DOHH2 (cell line): ENCODE measurements around the gene CCDC88C.

Experiments
- H3F3A ChIP-seq: fragments of 200-600 bp; sonication (generic), shearing (Covaris generic); 2 replicates; pipeline ENCODE4 v1.6.0; 2016; ENCODE audit warnings: antibody characterized with exemption, mild to moderate bottlenecking; ENCODE audit not compliant: control insufficient read depth, insufficient read depth
- H3K27ac ChIP-seq: fragments of 200-600 bp; sonication (generic); 2 replicates; pipeline ENCODE4 v1.5.1; 2014; ENCODE audit warnings: low read depth, mild to moderate bottlenecking, low read length, moderate library complexity
- H3K27me3 ChIP-seq: fragments of 200-600 bp; sonication (generic); 2 replicates; pipeline ENCODE4 v1.6.1; 2014; ENCODE audit warnings: mild to moderate bottlenecking, low read length, mixed read lengths; ENCODE audit not compliant: control insufficient read depth
- H3K36me3 ChIP-seq: fragments of 200-600 bp; sonication (generic); 2 replicates; pipeline ENCODE4 v1.6.1; 2014; ENCODE audit warnings: mild to moderate bottlenecking, low read length, moderate library complexity, mixed read lengths; ENCODE audit not compliant: control insufficient read depth
- H3K4me1 ChIP-seq: fragments of 200-600 bp; sonication (generic); 2 replicates; pipeline ENCODE4 v1.6.1; 2014; ENCODE audit warnings: mild to moderate bottlenecking, low read length, mixed read lengths; ENCODE audit not compliant: control insufficient read depth
- H3K4me2 ChIP-seq: fragments of 200-600 bp; sonication (generic); 2 replicates; pipeline ENCODE4 v1.6.0; 2014; ENCODE audit warnings: mild to moderate bottlenecking, low read length, moderate library complexity
- H3K4me3 ChIP-seq: fragments of 200-600 bp; sonication (generic); 2 replicates; pipeline ENCODE4 v1.5.1; 2014; ENCODE audit warnings: mild to moderate bottlenecking, low read length, mixed read lengths
- H3K79me2 ChIP-seq: fragments of 200-600 bp; sonication (generic); 2 replicates; pipeline ENCODE4 v1.6.1; 2014; ENCODE audit warnings: mild to moderate bottlenecking, low read length, mixed read lengths; ENCODE audit not compliant: control insufficient read depth
- H3K9me2 ChIP-seq: fragments of 200-600 bp; sonication (generic); replicated peaks from 2 replicates; pipeline ENCODE4 v1.6.1; 2014; ENCODE audit warnings: mild to moderate bottlenecking, low read length, mixed read lengths; ENCODE audit not compliant: control insufficient read depth
- H3K9me3 ChIP-seq: fragments of 200-600 bp; sonication (generic); 2 replicates; pipeline ENCODE4 v1.6.1; 2014; ENCODE audit warnings: antibody characterized with exemption, low read length, mixed read lengths; ENCODE audit not compliant: control insufficient read depth, insufficient read depth
- H4K20me1 ChIP-seq: fragments of 200-600 bp; sonication (generic); 2 replicates; pipeline ENCODE4 v1.6.0; 2014; ENCODE audit warnings: low read depth, mild to moderate bottlenecking, antibody characterized with exemption, low read length, moderate library complexity; ENCODE audit not compliant: control insufficient read depth, insufficient read depth
- CTCF ChIP-seq: fragments of 200-600 bp; sonication (generic); IDR thresholded peaks from one replicate; pipeline ENCODE4 v1.5.1; 2014; ENCODE audit warnings: antibody characterized with exemption, mild to moderate bottlenecking, low read depth, low read length; ENCODE audit not compliant: poor library complexity, severe bottlenecking
- EZH2phosphoT487 ChIP-seq: fragments of 200-600 bp; sonication (generic); IDR thresholded peaks from 2 replicates; pipeline ENCODE4 v1.6.1; 2017; ENCODE audit warnings: borderline replicate concordance, mild to moderate bottlenecking, antibody characterized with exemption, low read length, moderate library complexity, mixed read lengths

Gene CCDC88C

DNA sequence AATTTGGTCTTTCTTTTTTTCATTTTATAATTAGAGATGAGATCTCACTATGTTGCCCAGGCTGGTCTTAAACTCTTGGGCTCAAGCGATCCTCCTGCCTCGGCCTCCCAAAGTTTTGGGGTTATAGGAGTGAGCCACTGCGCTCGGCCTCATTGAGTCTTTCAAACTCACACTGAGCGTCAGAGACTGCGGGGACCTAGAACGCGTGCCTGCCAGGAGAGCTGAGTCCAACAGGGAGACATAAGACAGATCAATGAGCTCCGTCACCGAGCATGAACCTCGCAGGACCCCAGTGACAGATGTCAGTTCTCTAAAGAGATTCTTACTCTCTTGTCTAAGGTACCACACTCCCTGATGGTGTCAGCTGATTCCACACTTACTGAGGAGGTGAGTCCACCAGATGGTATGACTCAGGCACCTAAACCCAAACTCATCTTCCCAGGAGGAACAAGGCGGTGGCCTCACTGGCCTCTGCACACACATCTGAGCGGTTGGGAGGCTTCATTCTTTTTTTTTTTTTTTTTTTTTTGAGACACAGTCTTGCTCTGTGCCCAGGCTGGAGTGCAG lies 58.9 kb downstream of the CCDC88C start:
- H3K4me3 ChIP-seq, result peak overlapping the region; percentile 73
- H3K4me1 ChIP-seq, result peaks cover 99% of the 10 kb centered on the region
- H4K20me1 ChIP-seq, result no peaks in the 10 kb centered on the region
- H3K36me3 ChIP-seq, result peaks cover 51% of the 10 kb centered on the region
- peaks cover 47% of the 10 kb centered on the region for H3F3A ChIP-seq
- H3K9me2 ChIP-seq, result no peaks in the 10 kb centered on the region
- no peak for TF ChIP-seq EZH2phosphoT487
- H3K27ac ChIP-seq, result peak overlapping the region; percentile 98
- H3K79me2 ChIP-seq, result peaks cover 92% of the 10 kb centered on the region
- peak overlapping the region; percentile 92 for H3K4me2 ChIP-seq
- H3K27me3 ChIP-seq, result no peaks in the 10 kb centered on the region
- no peaks in the 10 kb centered on the region for H3K9me3 ChIP-seq

GRCh38 chr14:91358025-91358319 lies 59.6 kb downstream of the CCDC88C start:
- Histone ChIP-seq H3K9me3 (no peaks in the 10 kb centered on the region), H3K9me2 (no peaks in the 10 kb centered on the region), H4K20me1 (no peaks in the 10 kb centered on the region), H3K4me3 (peak overlapping the region; percentile 73), H3K4me1 (peaks cover 99% of the 10 kb centered on the region), H3K36me3 (peaks cover 56% of the 10 kb centered on the region), H3K27ac (peak overlapping the region; percentile 98), H3K27me3 (no peaks in the 10 kb centered on the region), H3K4me2 (peak overlapping the region; percentile 92), H3F3A (peaks cover 41% of the 10 kb centered on the region), H3K79me2 (peaks cover 92% of the 10 kb centered on the region)
- no peak for TF ChIP-seq EZH2phosphoT487
- peak; percentile 73 for TF ChIP-seq CTCF

DNA sequence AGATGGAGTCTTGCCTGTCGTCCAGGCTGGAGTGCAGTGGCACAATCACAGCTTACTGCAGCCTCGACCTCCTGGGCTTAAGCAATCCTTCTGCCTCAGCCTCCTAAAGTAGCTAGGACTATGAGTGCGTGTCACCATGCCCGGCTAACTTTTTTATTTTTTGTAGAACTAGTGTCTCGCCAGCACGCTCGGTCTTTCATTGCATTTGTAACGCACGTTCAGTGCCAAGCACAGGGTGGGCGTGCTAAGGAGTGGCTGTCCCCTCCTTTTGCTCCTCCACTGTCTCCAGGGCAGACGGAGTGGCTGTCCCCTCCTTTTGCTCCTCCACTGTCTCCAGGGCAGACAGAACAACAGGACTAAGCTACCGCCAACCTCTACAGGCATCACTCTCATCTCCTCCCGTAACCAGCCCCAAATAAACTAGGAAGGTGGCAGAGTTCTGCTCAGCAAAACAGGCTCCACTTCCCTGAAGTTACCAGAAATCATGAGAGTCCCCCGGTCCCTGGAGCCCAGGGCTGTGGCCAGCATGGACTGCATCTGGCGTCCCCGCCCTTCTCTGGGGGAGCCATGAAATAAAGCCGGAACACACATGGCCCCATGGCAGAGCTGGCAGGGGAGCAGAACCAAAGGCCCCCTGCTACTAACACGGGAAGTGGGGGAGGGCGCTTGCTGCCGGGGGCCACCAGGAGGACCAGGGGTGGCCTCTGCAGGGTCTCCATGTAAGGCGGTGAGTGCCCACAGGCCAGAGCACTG lies 60.2 kb downstream of the CCDC88C start:
- Histone ChIP-seq H4K20me1 (no peaks in the 10 kb centered on the region), H3K9me3 (no peaks in the 10 kb centered on the region), H3K27ac (peak overlapping the region; percentile 98), H3K36me3 (peaks cover 62% of the 10 kb centered on the region), H3K4me1 (peaks cover 99% of the 10 kb centered on the region), H3K9me2 (no peaks in the 10 kb centered on the region), H3K4me3 (peak overlapping the region; percentile 73), H3F3A (peaks cover 39% of the 10 kb centered on the region), H3K79me2 (peaks cover 92% of the 10 kb centered on the region), H3K4me2 (peak overlapping the region; percentile 92), H3K27me3 (no peaks in the 10 kb centered on the region)
- TF ChIP-seq CTCF (no peak), EZH2phosphoT487 (no peak)

- Histone ChIP-seq H4K20me1 (no peaks in the 10 kb centered on the region), H3K4me2 (peak overlapping the region; percentile 92), H3F3A (peaks cover 36% of the 10 kb centered on the region), H3K4me1 (peaks cover 99% of the 10 kb centered on the region), H3K36me3 (peaks cover 67% of the 10 kb centered on the region), H3K4me3 (peak overlapping the region; percentile 73), H3K27me3 (no peaks in the 10 kb centered on the region), H3K9me2 (no peaks in the 10 kb centered on the region), H3K27ac (peak overlapping the region; percentile 98), H3K9me3 (no peaks in the 10 kb centered on the region), H3K79me2 (peaks cover 92% of the 10 kb centered on the region)
- no peak for TF ChIP-seq CTCF
Observed at GRCh38 chr14:91356181-91356763, 61.3 kb downstream of the CCDC88C start.
